Lower lobe of right lung (tissue), 2 donors: ENCODE measurements around the gene LRRFIP2. TPM values are rescaled to one million over a fixed set of nuclear protein-coding genes. Genes with fewer than 3 reads are reported as not detected.

Experiments used
- ATAC-seq, 2 donors: fragments of 200-7000 bp; cut with Tn5 transposase; one replicate each; pipeline ENCODE4 v1.9.1; 2020 to 2022; ENCODE audit warnings: mild to moderate bottlenecking in 2 of 2, moderate library complexity in 2 of 2
- DNase-seq: peaks from one replicate; pipeline ENCODE4 v3.0.0-alpha.2; 2020
- H3K27ac ChIP-seq: fragments of 200-600 bp; one replicate; pipeline ENCODE4 v1.8.0; 2022
- H3K27me3 ChIP-seq: fragments of 200-600 bp; one replicate; pipeline ENCODE4 v1.8.0; 2022; ENCODE audit warnings: low read depth
- H3K36me3 ChIP-seq: fragments of 200-600 bp; one replicate; pipeline ENCODE4 v1.8.0; 2022; ENCODE audit warnings: mild to moderate bottlenecking
- H3K4me1 ChIP-seq: fragments of 200-600 bp; one replicate; pipeline ENCODE4 v1.8.0; 2022
- H3K4me3 ChIP-seq: fragments of 200-600 bp; one replicate; pipeline ENCODE4 v1.8.0; 2022; ENCODE audit warnings: mild to moderate bottlenecking
- H3K9me3 ChIP-seq: fragments of 200-600 bp; one replicate; pipeline ENCODE4 v1.8.0; 2022
- intact Hi-C: fragments of 100-400 bp; cut with DNase I; formaldehyde crosslinking; loops from one replicate; pipeline ENCODE4 v1.11.0; 2022
- total RNA-seq: library from RNA; stranded (reverse); fragmentation: NEBNext Ultra II Directional; extraction: Animal tissue kit (Norgen Biotek cat#: 25700); gene quantifications from one replicate; pipeline ENCODE4 v1.2.1, GENCODE V29; 2021
- TF ChIP-seq, protein P1 (sequence below): fragments of 200-600 bp; IDR thresholded peaks from one replicate; pipeline ENCODE4 v1.8.0; 2022; ENCODE audit warnings: antibody characterized with exemption, mild to moderate bottlenecking
- donor health status: DM: no; HTN: yes; CAD: no; lungs with severe emphysema.

LRRFIP2 gene
- total RNA-seq, 1 donor from 2014 or later, result 44.4 TPM

DNA sequence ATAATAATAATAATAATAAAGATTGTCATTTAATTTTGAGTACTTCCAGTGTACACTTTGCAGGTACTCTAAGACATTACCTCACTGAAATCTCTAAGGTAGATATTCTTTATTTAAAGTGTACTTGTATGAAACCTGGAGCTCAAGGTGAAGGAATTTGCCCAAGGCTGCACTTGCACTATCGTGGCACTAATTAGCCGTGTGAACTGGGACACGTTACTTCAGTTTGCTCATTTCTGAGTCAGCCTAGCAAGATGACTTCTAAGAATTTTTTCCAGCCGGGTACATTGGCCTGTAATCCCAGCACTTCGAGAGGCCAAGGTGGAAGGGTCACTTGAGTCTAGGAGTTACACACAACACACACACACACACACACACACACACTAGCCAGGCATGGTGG lies 147.5 kb downstream of the LRRFIP2 start:
- H3K27me3 ChIP-seq, result no peaks in the 10 kb centered on the region
- H3K4me1 ChIP-seq, result peaks cover 13% of the 10 kb centered on the region
- DNase-seq (no peak), ATAC-seq (peak in 1 of 2 donors; percentile 23)
- intact Hi-C loops, result no loop called here
- TF ChIP-seq, protein P1, sequence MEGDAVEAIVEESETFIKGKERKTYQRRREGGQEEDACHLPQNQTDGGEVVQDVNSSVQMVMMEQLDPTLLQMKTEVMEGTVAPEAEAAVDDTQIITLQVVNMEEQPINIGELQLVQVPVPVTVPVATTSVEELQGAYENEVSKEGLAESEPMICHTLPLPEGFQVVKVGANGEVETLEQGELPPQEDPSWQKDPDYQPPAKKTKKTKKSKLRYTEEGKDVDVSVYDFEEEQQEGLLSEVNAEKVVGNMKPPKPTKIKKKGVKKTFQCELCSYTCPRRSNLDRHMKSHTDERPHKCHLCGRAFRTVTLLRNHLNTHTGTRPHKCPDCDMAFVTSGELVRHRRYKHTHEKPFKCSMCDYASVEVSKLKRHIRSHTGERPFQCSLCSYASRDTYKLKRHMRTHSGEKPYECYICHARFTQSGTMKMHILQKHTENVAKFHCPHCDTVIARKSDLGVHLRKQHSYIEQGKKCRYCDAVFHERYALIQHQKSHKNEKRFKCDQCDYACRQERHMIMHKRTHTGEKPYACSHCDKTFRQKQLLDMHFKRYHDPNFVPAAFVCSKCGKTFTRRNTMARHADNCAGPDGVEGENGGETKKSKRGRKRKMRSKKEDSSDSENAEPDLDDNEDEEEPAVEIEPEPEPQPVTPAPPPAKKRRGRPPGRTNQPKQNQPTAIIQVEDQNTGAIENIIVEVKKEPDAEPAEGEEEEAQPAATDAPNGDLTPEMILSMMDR, result no peak
- H3K36me3 ChIP-seq, result peaks cover 84% of the 10 kb centered on the region
- H3K9me3 ChIP-seq, result no peaks in the 10 kb centered on the region
- no peak overlapping the region for H3K4me3 ChIP-seq
- no peak overlapping the region for H3K27ac ChIP-seq

DNA sequence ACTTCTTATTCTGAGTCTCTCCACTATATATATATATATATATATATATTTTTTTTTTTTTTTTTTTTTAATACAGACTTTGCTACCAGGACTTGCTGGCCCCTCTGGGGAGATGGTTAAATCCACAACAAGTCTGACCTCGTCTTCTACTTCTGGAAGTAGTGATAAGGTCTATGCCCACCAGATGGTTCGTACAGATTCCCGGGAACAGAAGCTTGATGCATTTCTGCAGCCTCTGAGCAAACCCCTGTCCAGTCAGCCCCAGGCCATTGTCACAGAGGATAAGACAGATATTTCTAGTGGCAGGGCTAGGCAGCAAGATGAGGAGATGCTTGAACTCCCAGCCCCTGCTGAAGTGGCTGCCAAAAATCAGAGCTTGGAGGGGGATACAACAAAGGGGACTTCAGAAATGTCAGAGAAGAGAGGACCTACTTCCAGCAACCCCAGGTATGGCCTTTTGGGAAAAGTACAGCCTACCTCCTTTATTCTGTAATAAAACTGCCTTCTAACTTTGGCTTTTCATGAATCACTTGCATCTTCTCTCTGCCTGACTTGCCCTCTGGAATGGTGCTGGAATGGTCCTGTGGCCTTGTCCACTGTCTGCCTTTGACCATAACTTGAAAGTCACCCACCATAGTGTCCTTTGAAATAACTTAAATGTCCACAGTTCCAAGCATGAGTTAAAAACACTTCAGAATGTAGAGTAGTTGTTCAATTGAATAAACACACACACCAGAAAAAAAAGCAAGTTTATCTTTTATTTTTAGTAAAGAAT lies 148.6 kb downstream of the LRRFIP2 start:
- intact Hi-C loops, result no loop called here
- no peak for DNase-seq
- ATAC-seq, result no peak
- Histone ChIP-seq H3K4me3 (no peak overlapping the region), H3K4me1 (peaks cover 13% of the 10 kb centered on the region), H3K27ac (no peak overlapping the region), H3K9me3 (no peaks in the 10 kb centered on the region), H3K36me3 (peaks cover 84% of the 10 kb centered on the region), H3K27me3 (no peaks in the 10 kb centered on the region)
- TF ChIP-seq, protein P1, result no peak

DNA sequence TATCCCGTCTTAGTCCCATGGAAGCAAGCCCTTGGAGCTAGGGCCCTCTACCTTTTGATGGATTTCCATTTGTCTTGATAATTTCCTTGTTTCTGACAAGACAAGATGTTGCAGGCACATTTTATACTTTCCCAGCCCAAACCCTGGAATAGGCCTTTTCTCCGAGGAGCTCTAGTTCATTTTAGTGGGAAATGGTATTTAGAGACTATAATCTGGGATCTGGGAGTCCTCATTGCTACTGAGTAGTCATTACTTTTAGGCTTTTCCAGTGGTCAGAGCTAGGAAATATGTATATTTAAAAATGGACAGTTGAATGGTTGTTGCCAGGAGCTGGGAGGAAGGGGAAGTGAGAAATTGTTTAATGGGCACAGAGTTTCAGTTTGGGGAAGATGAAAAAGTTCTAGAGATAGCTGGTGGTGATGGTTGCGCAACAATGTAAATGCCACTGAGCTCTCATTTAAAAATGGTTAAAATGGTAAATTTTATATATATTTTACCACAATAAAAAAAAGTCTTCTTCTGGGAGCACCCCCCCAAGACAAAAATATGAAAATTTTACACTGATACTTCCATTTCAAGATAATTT lies 149.5 kb downstream of the LRRFIP2 start:
- H3K27me3 ChIP-seq, result no peaks in the 10 kb centered on the region
- TF ChIP-seq, protein P1, result no peak
- intact Hi-C loops, result no loop called here
- peaks cover 84% of the 10 kb centered on the region for H3K36me3 ChIP-seq
- DNase-seq, result no peak
- H3K9me3 ChIP-seq, result no peaks in the 10 kb centered on the region
- H3K4me1 ChIP-seq, result peaks cover 6% of the 10 kb centered on the region
- no peak overlapping the region for H3K27ac ChIP-seq
- H3K4me3 ChIP-seq, result no peak overlapping the region
- ATAC-seq, result no peak

DNA sequence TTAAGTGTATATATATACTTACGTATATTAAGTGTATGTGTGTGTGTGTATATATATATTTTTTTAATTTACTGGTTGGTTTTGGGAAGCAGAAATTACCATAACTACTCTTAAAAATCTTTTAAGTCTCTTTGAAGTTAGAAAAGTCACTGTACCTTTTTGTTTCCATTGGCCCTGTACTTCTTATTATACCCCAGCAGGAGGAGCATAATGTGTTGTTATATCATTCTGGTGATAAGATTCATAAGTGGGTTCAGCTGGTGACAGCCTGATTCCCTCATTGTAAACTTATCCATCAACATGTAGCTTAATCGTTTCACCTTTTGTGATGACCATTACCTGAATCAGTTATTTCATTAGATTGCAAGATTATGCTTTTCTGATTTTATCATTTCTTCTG lies 150.3 kb downstream of the LRRFIP2 start:
- intact Hi-C loops, result no loop called here
- no peaks in the 10 kb centered on the region for H3K9me3 ChIP-seq
- H3K27ac ChIP-seq, result no peak overlapping the region
- ATAC-seq (no peak), DNase-seq (no peak)
- TF ChIP-seq, protein P1, result peak; percentile 36
- H3K4me3 ChIP-seq, result no peak overlapping the region
- peaks cover 84% of the 10 kb centered on the region for H3K36me3 ChIP-seq
- peaks cover 5% of the 10 kb centered on the region for H3K4me1 ChIP-seq
- H3K27me3 ChIP-seq, result no peaks in the 10 kb centered on the region

DNA sequence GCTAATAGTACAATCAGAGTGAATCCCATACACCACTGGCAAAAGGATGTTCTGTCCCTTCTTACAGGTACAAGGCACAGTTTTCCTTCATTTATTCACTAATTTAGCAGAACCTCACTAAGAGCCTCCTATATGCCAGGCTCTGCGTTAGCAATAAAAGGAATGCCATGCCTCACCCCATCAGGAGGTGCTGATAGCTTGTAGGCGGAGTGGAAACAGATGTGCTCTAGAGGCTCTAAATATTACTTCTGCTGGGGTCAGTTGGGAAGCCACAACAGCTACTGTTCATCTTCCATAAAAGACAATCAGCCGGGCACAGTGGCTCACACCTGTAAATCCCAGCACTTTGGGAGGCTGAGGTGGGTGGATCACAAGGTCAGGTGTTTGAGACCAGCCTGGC lies 156.7 kb downstream of the LRRFIP2 start:
- Histone ChIP-seq H3K4me3 (no peak overlapping the region), H3K36me3 (peaks cover 95% of the 10 kb centered on the region), H3K27me3 (no peaks in the 10 kb centered on the region), H3K4me1 (no peaks in the 10 kb centered on the region), H3K27ac (no peak overlapping the region), H3K9me3 (no peaks in the 10 kb centered on the region)
- TF ChIP-seq, protein P1, result no peak
- ATAC-seq (no peak), DNase-seq (no peak)
- intact Hi-C loops, result loop anchor here (10.0 kb wide), 1 partner anchor 207 kb away; no protein-coding TSS in a partner anchor
